Embryonic facial prominence (tissue), 1 donor: ENCODE results near the gene KIF24.
"Not testable (repeated sequence)": the region's sequence is repeated elsewhere in the genome, so short reads cannot be mapped to it uniquely, and the experiment has no call there.

Experiments used
- DNase-seq: peaks from one replicate; pipeline ENCODE4 v3.0.0-alpha.2; 2016; ENCODE audit errors: extremely low spot score

KIF24 gene

GRCh38 chr9:34326690-34327089, 2.4 kb downstream of the KIF24 start:
- DNase-seq, result no peak

GRCh38 chr9:34322899-34323591, 6.0 kb downstream of the KIF24 start:
- DNase-seq, result no peak

DNA sequence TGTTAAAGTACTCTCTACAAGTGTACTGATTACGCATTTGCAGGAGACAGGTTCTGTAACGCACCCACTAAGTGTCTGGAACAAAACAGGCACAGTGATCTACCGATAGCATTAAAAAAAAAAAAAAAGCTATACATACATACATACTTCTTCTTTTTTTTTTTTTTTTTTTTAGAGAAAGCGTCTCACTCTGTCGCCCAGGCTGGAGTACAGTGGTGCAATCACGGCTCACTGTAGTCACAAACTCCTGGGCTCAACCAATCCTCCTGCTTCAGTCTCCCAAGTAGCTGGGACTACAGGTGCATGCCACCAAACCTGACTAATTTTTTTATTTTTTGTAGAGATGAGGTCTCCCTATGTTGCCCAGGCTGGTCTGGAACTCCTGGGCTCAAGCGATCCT, 7.6 kb downstream of the KIF24 start:
- no peak for DNase-seq

DNA sequence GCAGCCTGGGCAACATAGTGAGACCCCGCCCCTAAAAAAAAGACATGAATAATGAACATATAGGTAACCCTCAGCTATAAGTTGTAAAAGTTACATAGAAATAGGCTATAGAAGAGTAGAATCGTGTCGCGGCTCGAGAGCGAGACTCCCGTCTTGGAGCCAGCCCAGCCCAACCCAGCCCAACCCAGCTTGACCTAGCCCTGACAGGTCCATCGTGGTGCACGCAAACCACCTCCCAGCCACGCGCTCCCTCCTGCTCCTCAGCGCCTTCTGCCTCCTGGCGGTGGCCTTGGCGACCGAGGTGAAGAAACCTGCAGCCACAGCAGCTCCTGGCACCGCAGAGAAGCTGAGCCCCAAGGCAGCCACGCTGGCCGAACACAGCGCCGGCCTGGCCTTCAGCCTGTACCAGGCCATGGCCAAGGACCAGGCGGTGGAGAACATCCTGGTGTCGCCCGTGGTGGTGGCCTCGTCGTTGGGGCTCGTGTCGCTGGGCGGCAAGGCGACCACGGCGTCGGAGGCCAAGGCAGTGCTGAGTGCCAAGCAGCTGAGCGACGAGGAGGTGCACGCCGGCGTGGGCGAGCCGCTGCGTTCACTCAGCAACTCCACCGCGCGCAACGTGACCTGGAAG, 10.8 kb downstream of the KIF24 start:
- no peak for DNase-seq

DNA sequence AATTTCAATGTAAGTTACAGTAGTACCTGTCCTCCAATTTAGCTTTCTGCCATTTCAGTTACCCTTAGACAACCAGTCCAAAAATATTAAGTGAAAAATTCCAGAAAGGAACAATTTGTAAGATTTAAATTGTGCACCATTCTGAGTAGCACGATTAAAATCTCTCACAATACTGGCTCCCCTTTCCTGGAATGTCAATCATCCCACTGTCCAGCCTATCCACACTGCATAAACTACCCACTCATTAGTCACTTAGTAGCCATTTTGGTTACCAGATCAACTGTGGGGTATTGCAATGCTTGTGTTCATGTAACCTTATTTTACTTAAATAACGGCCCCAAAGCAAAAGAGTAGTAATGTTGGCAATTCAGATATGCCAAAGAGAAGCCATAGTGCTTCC, 11.6 kb downstream of the KIF24 start:
- DNase-seq, result no peak

- DNase-seq, result no peak
Measured at GRCh38 chr9:34311499-34312185, 17.4 kb downstream of the KIF24 start.

GRCh38 chr9:34310215-34310614, 18.9 kb downstream of the KIF24 start:
- no peak for DNase-seq

DNA sequence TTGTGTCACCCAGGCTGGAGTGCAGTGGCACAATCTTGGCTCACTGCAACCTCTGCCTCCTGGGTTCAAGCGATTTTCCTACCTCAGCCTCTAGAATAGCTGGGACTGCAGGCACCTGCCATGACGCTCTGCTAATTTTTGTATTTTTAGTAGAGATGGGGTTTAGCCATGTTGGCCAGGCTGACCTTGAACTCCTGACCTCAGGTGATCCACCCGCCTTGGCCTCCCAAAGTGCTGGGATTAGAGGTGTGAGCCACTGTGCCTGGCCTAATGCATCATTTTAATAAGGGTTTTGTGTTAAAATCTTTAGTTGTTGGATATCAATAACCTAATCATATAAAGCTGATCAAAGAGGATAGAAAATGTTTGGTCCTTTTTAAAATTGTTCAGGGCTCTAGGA, 20.8 kb downstream of the KIF24 start:
- not testable (repeated sequence) for DNase-seq

GRCh38 chr9:34301064-34301463, 28.0 kb downstream of the KIF24 start:
- DNase-seq, result not testable (repeated sequence)

GRCh38 chr9:34292552-34292951, 36.5 kb downstream of the KIF24 start:
- no peak for DNase-seq

DNA sequence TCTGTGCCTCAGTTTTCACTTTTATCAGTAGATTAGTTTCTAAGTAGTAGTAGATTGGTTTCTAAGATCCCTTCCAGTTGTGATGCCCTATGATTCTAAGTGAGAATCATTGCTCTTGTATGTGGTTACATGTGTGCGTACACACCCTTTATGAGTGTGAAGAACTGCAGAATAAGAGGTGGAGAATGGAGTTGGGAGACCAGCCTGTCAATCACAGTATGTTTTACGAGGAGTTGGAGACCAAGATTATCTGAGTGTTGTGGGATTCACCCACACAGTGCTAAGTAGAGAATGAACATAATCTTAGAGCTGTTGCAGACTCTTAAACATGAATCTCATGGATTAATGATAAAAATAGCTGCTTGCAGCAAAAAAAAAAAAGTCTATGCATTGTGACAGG, 37.6 kb downstream of the KIF24 start:
- no peak for DNase-seq

DNA sequence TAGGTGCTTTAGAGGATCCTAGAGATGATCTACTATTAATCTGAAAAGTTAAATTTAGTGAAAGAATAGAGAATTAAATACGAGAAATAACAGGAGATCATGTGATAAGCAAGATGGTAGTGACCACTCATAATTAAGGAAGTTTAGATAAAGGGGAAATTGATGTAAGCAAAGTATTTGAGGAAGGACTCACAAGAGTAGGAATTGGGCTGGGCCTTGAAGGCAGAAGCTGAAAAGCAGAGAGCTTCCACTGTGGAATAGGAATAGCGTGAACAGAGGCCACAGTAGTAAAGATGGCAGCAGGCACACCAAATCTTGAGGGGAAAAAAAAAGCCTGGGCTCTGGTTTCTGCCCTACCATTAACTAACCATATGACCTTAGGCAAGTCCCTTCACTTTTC, 38.0 kb downstream of the KIF24 start:
- no peak for DNase-seq

DNA sequence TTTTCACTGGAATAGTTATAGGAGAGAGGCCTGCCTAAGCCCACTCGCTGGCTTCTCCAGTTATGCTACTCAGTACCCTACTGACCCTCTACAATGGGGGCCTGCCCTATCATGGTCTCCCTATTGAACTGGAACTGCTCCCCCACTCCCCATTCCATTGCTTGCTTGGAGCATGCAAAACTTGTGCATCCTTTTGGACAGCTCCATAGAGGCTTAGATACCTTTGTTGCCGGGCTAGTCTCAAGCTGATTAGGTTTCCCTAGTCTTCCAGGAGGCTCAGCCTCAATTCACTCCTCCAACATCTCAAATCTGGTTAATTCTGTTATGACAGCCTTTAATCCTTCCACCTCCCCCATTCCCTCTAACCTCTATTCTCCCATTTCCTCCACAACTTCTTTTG, 39.9 kb downstream of the KIF24 start:
- DNase-seq, result no peak

DNA sequence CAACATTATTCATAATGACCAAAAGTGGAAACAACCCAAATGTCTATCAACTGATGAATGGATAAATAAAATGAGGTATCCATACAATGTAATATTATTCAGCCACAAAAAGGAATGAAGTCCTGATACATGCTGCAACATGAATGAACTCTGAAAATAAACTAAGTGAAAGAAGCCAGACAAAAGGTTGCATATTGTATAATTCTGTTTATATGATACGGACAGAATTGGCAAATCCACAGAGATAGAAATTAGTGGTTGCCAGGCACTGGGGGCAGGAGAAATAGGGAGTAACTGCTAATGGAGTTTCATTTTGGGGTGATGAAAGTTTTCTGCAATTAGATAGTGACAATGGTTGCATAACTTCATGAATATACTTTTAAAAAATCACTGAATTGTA, 47.0 kb downstream of the KIF24 start:
- no peak for DNase-seq

GRCh38 chr9:34279411-34279810, 49.7 kb downstream of the KIF24 start:
- no peak for DNase-seq
